Dermis microvascular lymphatic vessel endothelial cell (primary cell): ENCODE measurements around the gene C16orf86. TPM values are rescaled to one million over a fixed set of nuclear protein-coding genes. Genes with fewer than 3 reads are reported as not detected.

Experiments used
- DNase-seq, 2 donors: peaks; one replicate each; pipeline versions ENCODE4 v3.0.0 to v3.0.0-alpha.2; 2010; ENCODE audit warnings: low read depth in 2 of 2
- total RNA-seq: library from RNA; depleted of rRNA; stranded (reverse); fragments of >200 nt; gene quantifications from 2 replicates; pipeline ENCODE4 v1.2.1, GENCODE V29; 2014

The C16orf86 gene
- total RNA-seq = 3.2 and 3.3 TPM in 2 replicates

- DNase-seq = peak; percentile 51 to 70
These were observed at the start of gene C16orf86, which contains the start of gene ENKD1 for GRCh38 chr16:67666559-67667452. Gene C16orf86, plus strand, starts transcription at chr16:67666814. Its CDS starts 157 bp downstream, at chr16:67666971. Gene ENKD1, minus strand, starts transcription at chr16:67666750. Its CDS starts 308 bp downstream, at chr16:67666442.

GRCh38 chr16:67628216-67628615, 38.4 kb upstream of the C16orf86 start:
- DNase-seq = no peak

GRCh38 chr16:67632415-67633172, 34.0 kb upstream of the C16orf86 start:
- DNase-seq = no peak

GRCh38 chr16:67636713-67637112, 29.9 kb upstream of the C16orf86 start:
- DNase-seq = no peak

GRCh38 chr16:67637625-67638024, 29.0 kb upstream of the C16orf86 start:
- no peak for DNase-seq

GRCh38 chr16:67641779-67642708, 24.6 kb upstream of the C16orf86 start:
- peak; percentile 53 to 58 for DNase-seq

- no peak for DNase-seq
These were observed 22.6 kb upstream of the C16orf86 start for GRCh38 chr16:67644038-67644437.

GRCh38 chr16:67645397-67646121, 21.1 kb upstream of the C16orf86 start:
- no peak for DNase-seq

- DNase-seq = no peak
These were observed 19.4 kb upstream of the C16orf86 start for GRCh38 chr16:67647111-67647651.

- no peak for DNase-seq
These were observed 18.9 kb upstream of the C16orf86 start for GRCh38 chr16:67647681-67648080.

GRCh38 chr16:67648088-67648763, 18.4 kb upstream of the C16orf86 start:
- no peak for DNase-seq

- no peak for DNase-seq
These were observed 17.7 kb upstream of the C16orf86 start for GRCh38 chr16:67648764-67649407.

GRCh38 chr16:67649494-67649931, 17.1 kb upstream of the C16orf86 start:
- DNase-seq = no peak

GRCh38 chr16:67650023-67650422, 16.6 kb upstream of the C16orf86 start:
- no peak for DNase-seq

GRCh38 chr16:67651039-67651438, 15.6 kb upstream of the C16orf86 start:
- no peak for DNase-seq

GRCh38 chr16:67651847-67652246, 14.8 kb upstream of the C16orf86 start:
- no peak for DNase-seq

- peak in 1 of 2 donors; percentile 35 for DNase-seq
These were observed 14.0 kb upstream of the C16orf86 start for GRCh38 chr16:67652578-67653127.

- DNase-seq = no peak
These were observed 13.4 kb upstream of the C16orf86 start for GRCh38 chr16:67653128-67653788.
